ENCODE results near the gene WDR81. TPM values are rescaled to one million over a fixed set of nuclear protein-coding genes. Genes with fewer than 3 reads are reported as not detected.

The WDR81 gene
- total and polyA plus RNA-seq, 10 of the 15 experiments (the other 5 are each of a cell fraction or from before 2014, with no cell fraction given): 0.13 to 22.4 (median 7.3) TPM; not detected in 1

DNA sequence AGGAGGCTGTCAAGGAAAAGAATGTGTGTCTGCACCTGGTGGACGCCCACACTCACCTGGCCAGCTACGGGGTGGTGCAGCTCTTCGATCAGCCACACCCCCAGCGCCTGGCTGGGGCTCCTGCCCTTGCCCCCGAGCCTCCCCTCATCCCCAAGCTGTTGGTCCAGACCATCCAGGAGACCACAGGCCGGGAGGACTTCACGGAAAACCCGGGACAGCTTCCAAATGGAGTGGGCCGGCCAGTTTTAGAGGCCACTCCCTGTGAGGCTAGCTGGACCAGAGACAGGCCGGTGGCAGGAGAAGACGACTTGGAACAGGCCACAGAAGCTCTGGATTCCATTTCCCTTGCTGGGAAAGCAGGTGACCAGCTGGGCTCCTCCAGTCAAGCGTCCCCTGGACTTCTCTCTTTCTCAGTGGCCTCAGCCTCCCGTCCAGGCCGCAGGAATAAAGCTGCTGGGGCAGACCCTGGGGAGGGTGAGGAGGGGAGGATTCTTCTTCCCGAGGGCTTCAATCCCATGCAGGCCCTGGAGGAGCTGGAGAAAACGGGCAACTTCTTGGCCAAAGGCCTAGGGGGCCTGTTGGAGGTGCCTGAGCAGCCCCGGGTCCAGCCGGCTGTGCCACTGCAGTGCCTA is 2.2 kb downstream of the WDR81 start:
- Histone ChIP-seq H3K9me3 (replicated peaks; ENCODE audit: control insufficient read depth, insufficient read depth, low read length) (no peaks in the 10 kb centered on the region), H2AFZ (ENCODE audit: control insufficient read depth, low read depth, low read length) (no peak overlapping the region), H3K4me2 (ENCODE audit: control insufficient read depth, insufficient read depth) (no peak overlapping the region), H3K36me3 (ENCODE audit: control insufficient read depth in 2 of 2, insufficient read depth in 2 of 2, low read length in 1 of 2) (peaks cover 3 to 5% of the 10 kb centered on the region in 2 experiments; a peak in 3 of 4 replicates), H4K20me1 (ENCODE audit: control insufficient read depth, insufficient read depth) (no peaks in the 10 kb centered on the region), H3K27ac (ENCODE audit: control insufficient read depth, insufficient read depth) (no peak overlapping the region), H3K79me2 (ENCODE audit: control insufficient read depth, insufficient read depth, low read length) (peaks cover 16% of the 10 kb centered on the region), H3K4me1 (ENCODE audit: control insufficient read depth, insufficient read depth, low read length) (peaks cover 28% of the 10 kb centered on the region), H3K9ac (ENCODE audit: control insufficient read depth, insufficient read depth, low read length) (no peak overlapping the region), H3K27me3 (replicated peaks in 1 of 2; ENCODE audit: control insufficient read depth in 2 of 2, insufficient read depth in 2 of 2, low read length in 1 of 2) (no peaks in the 10 kb centered on the region), H3K4me3 (no peak overlapping the region)
- RAD21 ChIA-PET (ENCODE audit: unreplicated experiment): no interaction called here
- no TSS peak for BruUV-seq (replicated peaks)
- POLR2A ChIA-PET: interaction anchor here (0.8 kb wide), 1 partner anchor 10 kb away, joined by 3 read pairs; no protein-coding TSS in a partner anchor
- CTCF ChIA-PET: no interaction called here
- intact Hi-C loops (cut with micrococcal nuclease; ENCODE audit: unreplicated experiment): no loop called here
- no peak for TF ChIP-seq SMC3 (IDR thresholded peaks at IDR 0.05; ENCODE audit: borderline replicate concordance, low read length)
- TF ChIP-seq ATF7 (IDR thresholded peaks at IDR 0.05; ENCODE audit: low read depth): no peak
- no peak for TF ChIP-seq ATF2 (IDR thresholded peaks at IDR 0.05; ENCODE audit: low read length)
- TF ChIP-seq CHD4 (IDR thresholded peaks at IDR 0.05): no peak
- no peak for TF ChIP-seq ATF3 (IDR thresholded peaks at IDR 0.05; ENCODE audit: borderline replicate concordance, extremely low read depth, low read depth, low read length)
- no peak for TF ChIP-seq PAX5 (IDR thresholded peaks at IDR 0.05; ENCODE audit: borderline replicate concordance, low read depth, low read length)
- TF ChIP-seq ZBED1 (IDR thresholded peaks at IDR 0.05; ENCODE audit: borderline replicate concordance): no peak
- no peak for TF ChIP-seq SMAD1 (IDR thresholded peaks at IDR 0.05; ENCODE audit: low read depth, partially characterized antibody)
- TF ChIP-seq TCF12 (IDR thresholded peaks at IDR 0.05; ENCODE audit: low read depth, low read length): no peak
- no peak for TF ChIP-seq TCF7 (IDR thresholded peaks at IDR 0.05; ENCODE audit: borderline replicate concordance)
- no peak for TF ChIP-seq SMAD5 (IDR thresholded peaks at IDR 0.05; ENCODE audit: low read depth)
- TF ChIP-seq LARP7 (IDR thresholded peaks at IDR 0.05): no peak
- DNase-seq (ENCODE audit: low read depth, low spot score) (no peak), FAIRE-seq (no peak), ATAC-seq (no peak)
- in situ Hi-C loops (cut with MboI): no loop called here
- SMC1A ChIA-PET (ENCODE audit: uncharacterized antibody, unreplicated experiment): interaction anchor here (1.7 kb wide), 1 partner anchor 10 kb away, joined by 4 read pairs; no protein-coding TSS in a partner anchor
- WGBS (ENCODE audit: insufficient coverage, insufficient replicate concordance, low lambda C conversion rate, missing lambda C conversion rate): 95% methylated on average over 18 of the region's 18 CpGs

All from GM12878 (cell line).